ENCODE data around the gene COPG1. TPM values are rescaled to one million over a fixed set of nuclear protein-coding genes. Genes with fewer than 3 reads are reported as not detected.
A peak's percentile ranks its signal among the peaks of the same experiment; 100 is the strongest.

The COPG1 gene
- polyA plus RNA-seq, 12 donors = 97.0 to 131 (median 109) TPM; not detected in 1

GRCh38 chr3:129312671-129313414 is 63.4 kb downstream of the COPG1 start:
- DNase-seq = no peak

- DNase-seq = no peak
These were observed 63.9 kb downstream of the COPG1 start for GRCh38 chr3:129313415-129313664.

GRCh38 chr3:129313665-129314385 is 64.4 kb downstream of the COPG1 start:
- no peak for DNase-seq

- DNase-seq = peak; percentile 95
These were observed 65.2 kb downstream of the COPG1 start for GRCh38 chr3:129314386-129315222.

- no peak for DNase-seq
These were observed 66.0 kb downstream of the COPG1 start for GRCh38 chr3:129315223-129315997.

- no peak for DNase-seq
These were observed 66.5 kb downstream of the COPG1 start for GRCh38 chr3:129315998-129316247.

GRCh38 chr3:129316248-129317013 is 67.0 kb downstream of the COPG1 start:
- peak; percentile 85 for DNase-seq

GRCh38 chr3:129317014-129317771 is 67.8 kb downstream of the COPG1 start:
- DNase-seq = no peak

- DNase-seq = no peak
These were observed 68.4 kb downstream of the COPG1 start for GRCh38 chr3:129317848-129318247.

GRCh38 chr3:129318921-129319320 is 69.5 kb downstream of the COPG1 start:
- no peak for DNase-seq

GRCh38 chr3:129320261-129320660 is 70.9 kb downstream of the COPG1 start:
- DNase-seq = no peak

- DNase-seq = no peak
These were observed 71.5 kb downstream of the COPG1 start for GRCh38 chr3:129320825-129321487.

- DNase-seq = no peak
These were observed 72.5 kb downstream of the COPG1 start for GRCh38 chr3:129321887-129322286.

GRCh38 chr3:129323651-129324294 is 74.4 kb downstream of the COPG1 start:
- no peak for DNase-seq

GRCh38 chr3:129324855-129325254 is 75.4 kb downstream of the COPG1 start:
- no peak for DNase-seq

- no peak for DNase-seq
These were observed 76.0 kb downstream of the COPG1 start for GRCh38 chr3:129325383-129325782.

- DNase-seq = no peak
These were observed 76.7 kb downstream of the COPG1 start for GRCh38 chr3:129326138-129326537.

- no peak for DNase-seq
These were observed 77.2 kb downstream of the COPG1 start for GRCh38 chr3:129326595-129326994.
